Panc1 (cell line): Measurements from ENCODE around the gene VWA5B1. TPM values are rescaled to one million over a fixed set of nuclear protein-coding genes. Genes with fewer than 3 reads are reported as not detected.

Experiments
- ATAC-seq: fragments of 200-7000 bp; cut with Tn5 transposase; 2 replicates; pipeline ENCODE4 v1.9.1; 2020; ENCODE audit warnings: mild to moderate bottlenecking, moderate library complexity
- BruUV-seq: library from RNA; stranded (reverse); fragments of 400-500 nt; replicated peaks from 2 replicates; lab custom pipeline; 2021; lab: Mats Ljungman, UMichigan
- CTCF ChIA-PET: fragments of 300-600 bp; sonication (Branson Sonifier 250); formaldehyde crosslinking; loops from one replicate; lab custom pipeline; 2022; ENCODE audit warnings: antibody characterized with exemption; lab: Charles Lee
- POLR2A ChIA-PET: fragments of 300-600 bp; sonication (Branson Sonifier 250); formaldehyde crosslinking; loops from one replicate; lab custom pipeline; 2022; ENCODE audit warnings: antibody characterized with exemption; lab: Charles Lee
- DNase-seq: peaks from one replicate; pipeline ENCODE4 v3.0.0-alpha.2; 2010; ENCODE audit warnings: low read depth, low spot score
- H3K27ac ChIP-seq: 2 replicates; pipeline ENCODE4 v1.5.1; 2011; ENCODE audit warnings: mild to moderate bottlenecking, low read length, inconsistent platforms
- H3K27me3 ChIP-seq: fragments of 200-500 bp; sonication (Bioruptor generic); 2 replicates; pipeline ENCODE4 v1.6.0; 2014; ENCODE audit warnings: low read length, inconsistent platforms; ENCODE audit not compliant: control insufficient read depth, insufficient read depth
- H3K36me3 ChIP-seq: fragments of 200-500 bp; sonication (Bioruptor generic); 2 replicates; pipeline ENCODE4 v1.5.1; 2014; ENCODE audit warnings: inconsistent platforms, mild to moderate bottlenecking, low read length, moderate library complexity; ENCODE audit not compliant: control insufficient read depth, insufficient read depth
- H3K4me1 ChIP-seq: 2 replicates; pipeline ENCODE4 v1.5.1; 2011; ENCODE audit warnings: inconsistent platforms, mild to moderate bottlenecking, low read length, moderate library complexity; ENCODE audit not compliant: control insufficient read depth, insufficient read depth
- H3K4me3 ChIP-seq, 2 experiments: 2 replicates each; pipeline ENCODE4 v1.5.1; 2011 to 2012; ENCODE audit warnings: low read depth in 2 of 2, low read length in 2 of 2, mild to moderate bottlenecking in 2 of 2, inconsistent platforms in 1 of 2, moderate library complexity in 1 of 2
- H3K9me3 ChIP-seq: fragments of 200-500 bp; sonication (Bioruptor generic); 2 replicates; pipeline ENCODE4 v1.5.1; 2014; ENCODE audit warnings: low read depth, mild to moderate bottlenecking, inconsistent platforms, low read length, moderate library complexity; ENCODE audit not compliant: control insufficient read depth, insufficient read depth
- CTCF ChIP-seq: fragments of 450-650 bp; IDR thresholded peaks from 2 replicates; pipeline ENCODE4 v1.5.1; 2017; ENCODE audit warnings: mild to moderate bottlenecking
- POLR2AphosphoS5 ChIP-seq: IDR thresholded peaks from 2 replicates; pipeline ENCODE4 v1.6.1; 2012; ENCODE audit warnings: mild to moderate bottlenecking, low read depth, low read length, moderate library complexity
- REST ChIP-seq, 2 experiments: IDR thresholded peaks; 2 replicates each; pipeline ENCODE4 v1.6.1; 2011 to 2012; ENCODE audit warnings: low read depth in 2 of 2, control low read depth in 1 of 2, low read length in 1 of 2, mild to moderate bottlenecking in 1 of 2, moderate library complexity in 1 of 2; ENCODE audit not compliant: insufficient read depth in 1 of 2
- SIN3A ChIP-seq: IDR thresholded peaks from 2 replicates; pipeline ENCODE4 v1.6.1; 2012; ENCODE audit warnings: low read depth, mild to moderate bottlenecking, low read length, moderate library complexity, borderline replicate concordance; ENCODE audit not compliant: insufficient read depth
- TCF7L2 ChIP-seq: IDR thresholded peaks from 2 replicates; pipeline ENCODE4 v1.6.1; 2011; ENCODE audit warnings: mild to moderate bottlenecking, low read depth, low read length, inconsistent platforms
- in situ Hi-C: cut with HindIII; loops from 2 replicates; pipeline ENCODE4 v1.10.0; 2016; ENCODE audit warnings: low sequenced_read_pairs, low pct_unique_long_range_greater_than_20kb
- intact Hi-C: fragments of 100-400 bp; cut with micrococcal nuclease; formaldehyde crosslinking; loops from one replicate; pipeline ENCODE4 v1.10.0; 2022; ENCODE audit not compliant: unreplicated experiment
- total RNA-seq: library from RNA; stranded (reverse); gene quantifications from one replicate; pipeline ENCODE4 v1.2.1, GENCODE V29; 2021; ENCODE audit not compliant: unreplicated experiment

The VWA5B1 gene
- total RNA-seq, 1 experiment from 2014 or later: not detected

GRCh38 chr1:20276485-20277159 is 14.1 kb upstream of the VWA5B1 start:
- H3K36me3 ChIP-seq: no peaks in the 10 kb centered on the region
- intact Hi-C loops: no loop called here
- H3K27me3 ChIP-seq: peaks cover 13% of the 10 kb centered on the region
- ATAC-seq: no peak
- H3K9me3 ChIP-seq: no peaks in the 10 kb centered on the region
- TF ChIP-seq REST (IDR thresholded peaks at IDR 0.05; ENCODE audit: insufficient read depth in 1 of 2, low read depth in 2 of 2, low read length in 1 of 2): no peak
- no peak for TF ChIP-seq TCF7L2
- no peaks in the 10 kb centered on the region for H3K4me1 ChIP-seq
- in situ Hi-C loops: no loop called here
- DNase-seq: no peak
- H3K4me3 ChIP-seq: no peak overlapping the region
- no TSS peak for BruUV-seq
- no peak overlapping the region for H3K27ac ChIP-seq
- ChIA-PET CTCF (no interaction called here), POLR2A (no interaction called here)

GRCh38 chr1:20278692-20279130 is 12.0 kb upstream of the VWA5B1 start:
- H3K4me1 ChIP-seq: no peaks in the 10 kb centered on the region
- no peak overlapping the region for H3K27ac ChIP-seq
- DNase-seq (no peak), ATAC-seq (no peak)
- H3K4me3 ChIP-seq: no peak overlapping the region
- no TSS peak for BruUV-seq
- H3K36me3 ChIP-seq: no peaks in the 10 kb centered on the region
- no peak for TF ChIP-seq SIN3A
- no peak for TF ChIP-seq TCF7L2
- TF ChIP-seq REST (IDR thresholded peaks at IDR 0.05; ENCODE audit: insufficient read depth in 1 of 2, low read depth in 2 of 2, low read length in 1 of 2): no peak
- no peak for TF ChIP-seq POLR2AphosphoS5
- no peak for TF ChIP-seq CTCF
- ChIA-PET POLR2A (no interaction called here), CTCF (no interaction called here)
- H3K9me3 ChIP-seq: no peaks in the 10 kb centered on the region
- in situ Hi-C loops: no loop called here
- peaks cover 15% of the 10 kb centered on the region for H3K27me3 ChIP-seq
- intact Hi-C loops: no loop called here
